GM12878 (cell line): ENCODE results near the gene TNFRSF1B. TPM values are rescaled to one million over a fixed set of nuclear protein-coding genes. Genes with fewer than 3 reads are reported as not detected.

Experiments
- ATAC-seq: fragments of 200-7000 bp; cut with Tn5 transposase; 3 replicates; pipeline ENCODE4 v1.9.1; 2020; ENCODE audit warnings: mild to moderate bottlenecking, moderate library complexity
- BruUV-seq: library from RNA; stranded (reverse); fragments of 400-500 nt; replicated peaks from 2 replicates; lab custom pipeline; 2021; lab: Mats Ljungman, UMichigan
- CTCF ChIA-PET: fragments of 300-600 bp; sonication (Branson Sonifier 250); formaldehyde crosslinking; extraction: SDS; loops from one replicate; lab custom pipeline; 2021; ENCODE audit warnings: inconsistent platforms; lab: Yijun Ruan, JAX
- POLR2A ChIA-PET: fragments of 350-600 bp; formaldehyde crosslinking; extraction: SDS; loops from one replicate; lab custom pipeline; 2021; ENCODE audit warnings: inconsistent platforms; lab: Charles Lee
- RAD21 ChIA-PET: fragments of 300-600 bp; sonication (Branson Sonifier 250); formaldehyde crosslinking; loops from one replicate; lab custom pipeline; 2023; ENCODE audit warnings: antibody characterized with exemption; ENCODE audit not compliant: unreplicated experiment; lab: Charles Lee
- SMC1A ChIA-PET: fragments of 300-600 bp; sonication (Branson Sonifier 250); formaldehyde crosslinking; loops from one replicate; lab custom pipeline; 2023; ENCODE audit not compliant: unreplicated experiment, uncharacterized antibody; lab: Charles Lee
- DNase-seq: peaks from one replicate; pipeline ENCODE4 v3.0.0-alpha.2; 2011; ENCODE audit warnings: low read depth, low spot score
- FAIRE-seq: peaks from 3 replicates; lab custom pipeline; 2011; peaks lifted over from hg19 to GRCh38; lab: Jason Lieb, UNC
- H2AFZ ChIP-seq: 2 replicates; pipeline ENCODE4 v1.6.0; 2011; ENCODE audit warnings: low read depth, low read length, control low read depth; ENCODE audit not compliant: control insufficient read depth
- H3K27ac ChIP-seq: 2 replicates; pipeline ENCODE4 v1.5.1; 2011; ENCODE audit warnings: control low read depth; ENCODE audit not compliant: control insufficient read depth, insufficient read depth
- H3K27me3 ChIP-seq, 2 experiments: replicated peaks in 1 of 2; 2 replicates each; pipeline versions ENCODE4 v1.6.0 to v1.6.1; 2011; ENCODE audit warnings: low read length in 1 of 2; ENCODE audit not compliant: control insufficient read depth in 2 of 2, insufficient read depth in 2 of 2
- H3K36me3 ChIP-seq, 2 experiments: 2 replicates each; pipeline ENCODE4 v1.5.1; 2011; ENCODE audit warnings: low read length in 1 of 2; ENCODE audit not compliant: control insufficient read depth in 2 of 2, insufficient read depth in 2 of 2
- H3K4me1 ChIP-seq: 2 replicates; pipeline ENCODE4 v1.6.1; 2011; ENCODE audit warnings: mild to moderate bottlenecking, low read length, moderate library complexity, mixed read lengths; ENCODE audit not compliant: control insufficient read depth, insufficient read depth
- H3K4me2 ChIP-seq: 2 replicates; pipeline ENCODE4 v1.6.0; 2011; ENCODE audit warnings: control low read depth; ENCODE audit not compliant: control insufficient read depth, insufficient read depth
- H3K4me3 ChIP-seq: fragments of 200-600 bp; sonication (generic); 2 replicates; pipeline ENCODE4 v1.5.1; 2016
- H3K79me2 ChIP-seq: 2 replicates; pipeline ENCODE4 v1.6.0; 2011; ENCODE audit warnings: low read length; ENCODE audit not compliant: control insufficient read depth, insufficient read depth
- H3K9ac ChIP-seq: 2 replicates; pipeline ENCODE4 v1.8.0; 2011; ENCODE audit warnings: low read length, control low read depth, mixed read lengths; ENCODE audit not compliant: control insufficient read depth, insufficient read depth
- H3K9me3 ChIP-seq: replicated peaks from 3 replicates; pipeline ENCODE4 v1.5.1; 2011; ENCODE audit warnings: mild to moderate bottlenecking, low read length; ENCODE audit not compliant: control insufficient read depth, insufficient read depth
- H4K20me1 ChIP-seq: 2 replicates; pipeline ENCODE4 v1.6.0; 2011; ENCODE audit not compliant: control insufficient read depth, insufficient read depth
- CHD4 ChIP-seq: fragments of 200-600 bp; sonication (generic); IDR thresholded peaks from 2 replicates; pipeline ENCODE4 v1.6.1; 2016; ENCODE audit warnings: mild to moderate bottlenecking
- EED ChIP-seq: sonication (generic); IDR thresholded peaks from 2 replicates; pipeline ENCODE4 v1.6.1; 2016; ENCODE audit warnings: antibody characterized with exemption, low read depth
- JUNB ChIP-seq: IDR thresholded peaks from 2 replicates; pipeline ENCODE4 v1.6.1; 2016; ENCODE audit warnings: antibody characterized with exemption, mild to moderate bottlenecking
- KDM1A ChIP-seq: fragments of 200-600 bp; sonication (generic); IDR thresholded peaks from 2 replicates; pipeline ENCODE4 v1.6.1; 2016; ENCODE audit warnings: borderline replicate concordance
- MTA2 ChIP-seq: fragments of 450-650 bp; IDR thresholded peaks from 2 replicates; pipeline ENCODE4 v1.6.1; 2016; ENCODE audit warnings: low read depth, mild to moderate bottlenecking, moderate library complexity
- SREBF1 ChIP-seq: IDR thresholded peaks from 2 replicates; pipeline ENCODE4 v1.6.1; 2012; ENCODE audit warnings: mild to moderate bottlenecking, low read length
- SUPT20H ChIP-seq: IDR thresholded peaks from 2 replicates; pipeline ENCODE4 v1.6.1; 2011; ENCODE audit warnings: low read depth, mild to moderate bottlenecking, low read length, moderate library complexity, borderline replicate concordance; ENCODE audit not compliant: control insufficient read depth
- TBL1XR1 ChIP-seq: IDR thresholded peaks from 2 replicates; pipeline ENCODE4 v1.6.1; 2012; ENCODE audit warnings: low read depth, low read length, improper control_type of control experiment
- ZNF207 ChIP-seq: fragments of 450-650 bp; IDR thresholded peaks from 2 replicates; pipeline ENCODE4 v1.6.1; 2014; ENCODE audit warnings: antibody characterized with exemption, mild to moderate bottlenecking, borderline replicate concordance
- ZNF24 ChIP-seq: fragments of 450-650 bp; IDR thresholded peaks from 2 replicates; pipeline ENCODE4 v1.6.1; 2017; ENCODE audit warnings: antibody characterized with exemption, mild to moderate bottlenecking
- ZZZ3 ChIP-seq: IDR thresholded peaks from 2 replicates; pipeline ENCODE4 v1.6.1; 2011; ENCODE audit warnings: low read depth; ENCODE audit not compliant: control insufficient read depth, insufficient read length
- WGBS: methylation state at CpG from one replicate; pipeline ENCODE4 v1.1.6; 2016; ENCODE audit warnings: low lambda C conversion rate; ENCODE audit not compliant: insufficient replicate concordance, insufficient coverage; ENCODE audit errors: missing lambda C conversion rate; 5-methylcytosine and 5-hydroxymethylcytosine counted together
- in situ Hi-C: fragments of 300-500 bp; cut with MboI; formaldehyde crosslinking; loops from 9 replicates; pipeline ENCODE4 v1.14.3; 2018; ENCODE audit warnings: mixed read lengths
- intact Hi-C: fragments of 100-400 bp; cut with micrococcal nuclease; formaldehyde crosslinking; loops from one replicate; pipeline ENCODE4 v1.14.2; 2022; ENCODE audit not compliant: unreplicated experiment
- polyA plus RNA-seq, 11 experiments: library from polyadenylated mRNA; depleted of rRNA in 4 of 11; unstranded in 6 of 11; stranded (reverse) in 5 of 11; fragments of >200 nt; fragmentation: Nextera tagmentation in 4 of 11; fragmentation: Illumina TruSeq in 1 of 11; extraction: Ambion mirVana in 4 of 11; extraction: Trizol in 1 of 11; gene quantifications; 1 replicate in 1 of 11; 2 replicates in 10 of 11; pipeline versions ENCODE4 v1.2.1 to v1.2.3, GENCODE V29; 2011 to 2016; ENCODE audit warnings: inconsistent platforms in 2 of 11, missing spikeins in 2 of 11, low read depth in 1 of 11
- total RNA-seq, 4 experiments: library from RNA; depleted of rRNA in 3 of 4; stranded (reverse); fragments of >200 nt in 3 of 4; fragmentation: Illumina TruSeq in 1 of 4; extraction: Trizol in 1 of 4; gene quantifications; 2 replicates each; pipeline versions ENCODE4 v1.2.1 to v1.2.3, GENCODE V29; 2013 to 2021
- TF ChIP-seq, protein P1 (sequence below): fragments of 450-650 bp; IDR thresholded peaks from 2 replicates; pipeline ENCODE4 v1.6.1; 2016; ENCODE audit warnings: mild to moderate bottlenecking
- TF ChIP-seq, protein P2 (sequence below): IDR thresholded peaks from 2 replicates; pipeline ENCODE4 v1.6.1; 2011; ENCODE audit warnings: mild to moderate bottlenecking, low read depth, low read length, moderate library complexity; ENCODE audit not compliant: insufficient replicate concordance
- TF ChIP-seq, protein P3 (sequence below): fragments of 450-650 bp; IDR thresholded peaks from 2 replicates; pipeline ENCODE4 v1.6.1; 2014; ENCODE audit warnings: mild to moderate bottlenecking
- TF ChIP-seq, protein P4 (sequence below): IDR thresholded peaks from 2 replicates; pipeline ENCODE4 v1.6.1; 2012; ENCODE audit warnings: low read length, inconsistent platforms

TNFRSF1B gene
- total and polyA plus RNA-seq, 10 of the 15 experiments (the other 5 are each of a cell fraction or from before 2014, with no cell fraction given), result 10.1 to 87.2 (median 37.3) TPM

DNA sequence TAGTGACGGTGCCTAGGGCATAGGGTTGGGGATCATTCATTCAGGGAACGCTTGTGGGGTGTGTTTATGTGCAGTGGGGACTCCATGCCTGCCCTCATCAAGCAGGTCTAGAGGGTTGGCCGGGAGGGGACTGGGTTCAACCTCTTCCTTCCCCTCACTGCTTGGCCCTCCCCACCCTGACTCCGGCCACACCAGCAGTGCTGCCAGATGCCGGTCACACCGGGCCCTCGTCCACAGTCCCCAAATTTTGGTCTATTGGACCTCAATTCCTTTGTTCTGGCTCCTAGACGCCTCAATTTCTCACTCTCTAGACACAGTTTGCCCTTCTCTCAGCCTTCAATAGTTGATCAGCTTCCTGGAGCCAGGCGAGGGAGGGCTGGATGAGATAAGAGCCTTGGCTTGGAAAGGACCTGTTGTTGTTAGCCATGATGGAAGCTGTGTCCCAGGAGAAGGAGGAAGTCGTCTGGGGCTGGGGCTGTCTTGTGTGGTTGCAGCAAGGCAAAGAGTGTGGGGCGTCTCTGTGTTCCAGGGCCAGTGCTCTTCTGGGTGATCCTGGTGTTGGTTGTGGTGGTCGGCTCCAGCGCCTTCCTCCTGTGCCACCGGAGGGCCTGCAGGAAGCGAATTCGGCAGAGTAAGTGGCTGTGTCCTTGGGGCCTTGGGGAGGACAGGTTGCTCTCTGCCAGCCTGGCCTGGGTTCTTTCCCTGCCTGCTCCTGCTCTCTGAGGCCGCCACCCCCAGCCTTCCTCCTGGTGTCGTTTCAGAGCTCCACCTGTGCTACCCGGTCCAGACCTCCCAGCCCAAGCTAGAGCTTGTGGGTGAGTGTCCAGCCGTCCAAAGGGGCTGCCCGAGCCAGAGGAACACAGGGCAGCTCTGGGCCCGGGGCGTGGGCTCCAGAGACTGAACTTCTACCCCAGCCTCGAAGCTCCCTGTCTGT lies 41.1 kb upstream of the TNFRSF1B start:
- POLR2A ChIA-PET, result interaction anchor here (0.8 to 2.0 kb wide), 2 partner anchors 23 to 24 kb away, joined by 5 read pairs; no protein-coding TSS in a partner anchor
- no peak for DNase-seq
- 89% methylated on average over 24 of the region's 24 CpGs for WGBS
- H3K27me3 ChIP-seq, result no peaks in the 10 kb centered on the region
- no peaks in the 10 kb centered on the region for H3K79me2 ChIP-seq
- ATAC-seq, result no peak
- no peak overlapping the region for H2AFZ ChIP-seq
- in situ Hi-C loops (loop anchor here (5.0 kb wide), 2 partner anchors 82 to 497 kb away; no protein-coding TSS in a partner anchor), intact Hi-C loops (loop anchor here (10.0 kb wide), 1 partner anchor 499 kb away; no protein-coding TSS in a partner anchor)
- no peaks in the 10 kb centered on the region for H3K4me1 ChIP-seq
- H3K4me2 ChIP-seq, result no peak overlapping the region
- peaks cover 33 to 41% of the 10 kb centered on the region in 2 experiments for H3K36me3 ChIP-seq
- H3K4me3 ChIP-seq, result no peak overlapping the region
- no peak overlapping the region for H3K9ac ChIP-seq
- SMC1A ChIA-PET, result interaction anchor here (0.7 to 7.8 kb wide), 31 partner anchors 7 to 494 kb away, joined by 3 to 191 read pairs (median 5); partner anchors contain the start of gene TNFRSF1B
- H4K20me1 ChIP-seq, result no peaks in the 10 kb centered on the region
- H3K27ac ChIP-seq, result no peak overlapping the region
- H3K9me3 ChIP-seq, result no peaks in the 10 kb centered on the region
- RAD21 ChIA-PET, result interaction anchor here (0.6 to 6.3 kb wide), 28 partner anchors 11 to 533 kb away, joined by 3 to 84 read pairs (median 6); partner anchors contain the start of gene VPS13D
- CTCF ChIA-PET, result interaction anchor here (0.6 to 6.6 kb wide), 40 partner anchors 9 to 533 kb away, joined by 3 to 161 read pairs (median 7); partner anchors contain the start of gene DHRS3
- no TSS peak for BruUV-seq
- FAIRE-seq, result no peak
- no peak for TF ChIP-seq JUNB
- no peak for TF ChIP-seq EED
- TF ChIP-seq ZZZ3, result no peak
- TF ChIP-seq, protein P1, sequence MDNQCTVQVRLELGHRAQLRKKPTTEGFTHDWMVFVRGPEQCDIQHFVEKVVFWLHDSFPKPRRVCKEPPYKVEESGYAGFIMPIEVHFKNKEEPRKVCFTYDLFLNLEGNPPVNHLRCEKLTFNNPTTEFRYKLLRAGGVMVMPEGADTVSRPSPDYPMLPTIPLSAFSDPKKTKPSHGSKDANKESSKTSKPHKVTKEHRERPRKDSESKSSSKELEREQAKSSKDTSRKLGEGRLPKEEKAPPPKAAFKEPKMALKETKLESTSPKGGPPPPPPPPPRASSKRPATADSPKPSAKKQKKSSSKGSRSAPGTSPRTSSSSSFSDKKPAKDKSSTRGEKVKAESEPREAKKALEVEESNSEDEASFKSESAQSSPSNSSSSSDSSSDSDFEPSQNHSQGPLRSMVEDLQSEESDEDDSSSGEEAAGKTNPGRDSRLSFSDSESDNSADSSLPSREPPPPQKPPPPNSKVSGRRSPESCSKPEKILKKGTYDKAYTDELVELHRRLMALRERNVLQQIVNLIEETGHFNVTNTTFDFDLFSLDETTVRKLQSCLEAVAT, result no peak
- TF ChIP-seq TBL1XR1, result no peak
- no peak for TF ChIP-seq MTA2
- no peak for TF ChIP-seq SREBF1
- no peak for TF ChIP-seq CHD4
- TF ChIP-seq, protein P2, sequence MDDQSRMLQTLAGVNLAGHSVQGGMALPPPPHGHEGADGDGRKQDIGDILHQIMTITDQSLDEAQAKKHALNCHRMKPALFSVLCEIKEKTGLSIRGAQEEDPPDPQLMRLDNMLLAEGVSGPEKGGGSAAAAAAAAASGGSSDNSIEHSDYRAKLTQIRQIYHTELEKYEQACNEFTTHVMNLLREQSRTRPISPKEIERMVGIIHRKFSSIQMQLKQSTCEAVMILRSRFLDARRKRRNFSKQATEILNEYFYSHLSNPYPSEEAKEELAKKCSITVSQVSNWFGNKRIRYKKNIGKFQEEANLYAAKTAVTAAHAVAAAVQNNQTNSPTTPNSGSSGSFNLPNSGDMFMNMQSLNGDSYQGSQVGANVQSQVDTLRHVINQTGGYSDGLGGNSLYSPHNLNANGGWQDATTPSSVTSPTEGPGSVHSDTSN, result no peak
- TF ChIP-seq, protein P3, sequence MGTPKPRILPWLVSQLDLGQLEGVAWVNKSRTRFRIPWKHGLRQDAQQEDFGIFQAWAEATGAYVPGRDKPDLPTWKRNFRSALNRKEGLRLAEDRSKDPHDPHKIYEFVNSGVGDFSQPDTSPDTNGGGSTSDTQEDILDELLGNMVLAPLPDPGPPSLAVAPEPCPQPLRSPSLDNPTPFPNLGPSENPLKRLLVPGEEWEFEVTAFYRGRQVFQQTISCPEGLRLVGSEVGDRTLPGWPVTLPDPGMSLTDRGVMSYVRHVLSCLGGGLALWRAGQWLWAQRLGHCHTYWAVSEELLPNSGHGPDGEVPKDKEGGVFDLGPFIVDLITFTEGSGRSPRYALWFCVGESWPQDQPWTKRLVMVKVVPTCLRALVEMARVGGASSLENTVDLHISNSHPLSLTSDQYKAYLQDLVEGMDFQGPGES, result no peak
- no peak for TF ChIP-seq ZNF24
- TF ChIP-seq SUPT20H, result no peak
- no peak for TF ChIP-seq ZNF207
- TF ChIP-seq, protein P4, sequence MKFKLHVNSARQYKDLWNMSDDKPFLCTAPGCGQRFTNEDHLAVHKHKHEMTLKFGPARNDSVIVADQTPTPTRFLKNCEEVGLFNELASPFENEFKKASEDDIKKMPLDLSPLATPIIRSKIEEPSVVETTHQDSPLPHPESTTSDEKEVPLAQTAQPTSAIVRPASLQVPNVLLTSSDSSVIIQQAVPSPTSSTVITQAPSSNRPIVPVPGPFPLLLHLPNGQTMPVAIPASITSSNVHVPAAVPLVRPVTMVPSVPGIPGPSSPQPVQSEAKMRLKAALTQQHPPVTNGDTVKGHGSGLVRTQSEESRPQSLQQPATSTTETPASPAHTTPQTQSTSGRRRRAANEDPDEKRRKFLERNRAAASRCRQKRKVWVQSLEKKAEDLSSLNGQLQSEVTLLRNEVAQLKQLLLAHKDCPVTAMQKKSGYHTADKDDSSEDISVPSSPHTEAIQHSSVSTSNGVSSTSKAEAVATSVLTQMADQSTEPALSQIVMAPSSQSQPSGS, result no peak
- TF ChIP-seq KDM1A, result no peak
